Hematopoietic multipotent progenitor cell treated with erythropoietin and hydrocortisone succinate and interleukin-3 and kit ligand, for 15 days (in vitro differentiated cells): ENCODE results near the gene UBAP2L.
"Not testable (repeated sequence)": the region's sequence is repeated elsewhere in the genome, so short reads cannot be mapped to it uniquely, and the experiment has no call there.

ENCODE experiments used
- DNase-seq: peaks from one replicate; pipeline ENCODE4 v3.0.0-alpha.2; 2015; ENCODE audit warnings: low spot score

Gene UBAP2L

DNA sequence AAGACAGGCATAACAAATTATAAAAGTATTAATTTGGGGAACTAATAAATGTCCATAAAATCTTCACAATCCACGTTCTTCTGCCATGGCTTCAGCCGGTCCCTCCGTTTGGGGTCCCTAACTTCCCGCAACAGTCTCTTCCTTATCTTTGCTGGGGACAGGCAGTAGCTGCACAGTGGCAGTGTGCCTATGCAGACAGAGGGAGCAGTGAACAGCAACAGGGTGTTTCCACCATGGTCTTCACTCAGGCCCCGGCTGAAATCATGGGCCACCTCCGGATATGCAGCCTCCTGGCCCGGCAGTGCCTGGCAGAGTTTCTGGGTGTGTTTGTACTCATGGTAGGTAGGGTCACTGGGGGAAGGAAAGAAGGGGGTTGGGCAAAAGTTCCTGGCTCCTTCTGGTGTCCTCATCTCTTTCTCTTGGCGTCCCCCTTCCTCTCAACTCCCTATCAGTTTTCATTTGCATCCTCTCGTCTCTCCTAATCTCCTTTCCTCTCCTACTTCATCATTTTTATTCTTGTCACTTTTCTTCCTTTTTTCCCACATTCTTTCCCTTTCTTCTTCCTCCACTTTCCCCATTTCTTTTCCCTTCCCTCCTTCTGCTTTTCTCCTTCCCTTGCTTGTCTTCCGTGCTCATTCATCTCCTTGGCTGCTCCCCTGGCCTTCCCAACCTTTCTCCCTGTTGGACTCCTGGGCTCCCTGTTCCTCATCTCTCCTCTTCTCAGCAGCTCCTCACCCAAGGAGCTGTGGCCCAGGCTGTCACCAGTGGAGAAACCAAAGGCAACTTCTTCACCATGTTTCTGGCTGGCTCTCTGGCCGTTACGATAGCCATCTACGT lies 91.7 kb downstream of the UBAP2L start:
- DNase-seq = not testable (repeated sequence)

DNA sequence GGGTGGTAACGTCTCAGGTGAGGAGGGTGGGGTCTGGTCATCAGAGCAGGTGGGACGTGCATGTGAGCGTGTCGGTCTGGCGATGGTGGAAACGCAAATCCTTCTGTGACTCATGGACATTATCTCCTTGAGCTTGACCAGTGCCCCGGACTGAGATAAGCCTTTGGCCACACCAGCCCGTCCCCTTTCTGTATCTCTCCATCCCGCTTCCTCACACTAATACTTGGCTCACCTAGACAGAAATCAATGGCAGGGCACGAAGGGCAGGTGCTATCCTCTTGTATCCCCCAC lies 92.3 kb downstream of the UBAP2L start:
- no peak for DNase-seq

DNA sequence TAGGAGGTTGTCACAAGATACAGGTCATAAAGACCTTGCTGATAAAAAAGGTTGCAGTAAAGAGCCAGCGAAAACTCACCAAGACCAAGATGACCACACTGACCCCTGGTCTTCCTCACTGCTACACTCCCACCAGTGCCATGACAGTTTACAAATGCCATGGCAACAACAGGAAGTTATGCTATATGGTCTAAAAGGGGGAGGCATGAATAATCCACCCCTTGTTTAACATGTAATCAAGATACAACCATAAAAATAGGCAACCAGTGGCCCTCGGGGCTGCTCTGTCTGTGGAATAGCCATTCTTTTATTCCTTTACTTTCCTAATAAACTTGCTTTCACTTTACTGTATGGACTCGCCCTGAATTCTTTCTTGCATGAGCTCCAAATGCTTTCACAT lies 93.5 kb downstream of the UBAP2L start:
- DNase-seq = not testable (repeated sequence)

DNA sequence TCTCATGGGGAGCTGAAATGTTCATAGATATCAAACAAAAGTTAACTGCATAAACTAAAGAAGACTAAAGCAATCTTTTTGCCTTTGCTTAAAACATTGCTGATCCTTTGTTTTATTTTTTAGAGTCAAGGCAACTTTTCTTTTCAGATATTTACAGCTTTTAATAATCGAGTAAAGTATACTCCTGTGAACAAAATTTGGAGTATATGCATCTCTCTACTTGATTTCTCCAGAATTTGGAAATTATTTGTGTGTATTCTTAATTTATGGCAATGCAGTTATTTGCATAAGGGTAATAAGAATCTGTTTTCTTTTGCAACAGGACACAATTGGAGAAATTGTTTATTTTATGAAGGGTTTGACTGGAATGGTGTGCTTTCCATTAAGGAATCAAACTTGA lies 95.9 kb downstream of the UBAP2L start:
- DNase-seq = no peak

DNA sequence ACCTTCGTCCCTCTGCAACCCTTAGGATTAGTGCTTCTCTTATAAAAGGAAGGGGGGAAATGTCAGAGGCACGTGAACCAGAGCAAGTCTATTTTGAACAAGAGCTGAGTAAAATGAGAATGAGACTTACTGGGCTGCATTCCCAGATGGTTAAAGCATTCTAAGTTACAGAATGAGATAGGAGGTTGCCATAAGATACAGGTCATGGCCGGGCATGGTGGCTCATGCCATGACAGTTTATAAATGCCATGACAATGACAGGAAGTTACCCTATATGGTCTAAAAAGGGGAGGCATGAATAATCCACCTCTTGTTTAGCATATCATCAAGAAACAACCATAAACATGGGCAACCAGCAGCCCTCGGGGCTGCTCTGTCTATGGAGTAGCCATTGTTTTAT lies 97.6 kb downstream of the UBAP2L start:
- DNase-seq = no peak
